Loucy (cell line): Measurements from ENCODE around the gene PPM1N.

ENCODE experiments used
- H2AFZ ChIP-seq: fragments of 200-600 bp; sonication (generic); 2 replicates; pipeline ENCODE4 v1.6.0; 2016; ENCODE audit warnings: antibody characterized with exemption, mild to moderate bottlenecking, low read length, moderate library complexity
- H3F3A ChIP-seq: fragments of 200-600 bp; 2 replicates; pipeline ENCODE4 v1.6.0; 2016; ENCODE audit warnings: antibody characterized with exemption, low read depth, mild to moderate bottlenecking
- H3K27me3 ChIP-seq: fragments of 200-600 bp; sonication (generic); 2 replicates; pipeline ENCODE4 v1.6.1; 2014; ENCODE audit warnings: low read length, mild to moderate bottlenecking; ENCODE audit not compliant: insufficient read depth, poor library complexity, severe bottlenecking
- H3K36me3 ChIP-seq: fragments of 200-600 bp; sonication (generic); 2 replicates; pipeline ENCODE4 v1.6.1; 2016; ENCODE audit warnings: low read length; ENCODE audit not compliant: insufficient read depth
- H3K4me1 ChIP-seq: fragments of 200-600 bp; sonication (generic); 2 replicates; pipeline ENCODE4 v1.5.1; 2014; ENCODE audit warnings: low read length, mild to moderate bottlenecking; ENCODE audit not compliant: insufficient read depth, poor library complexity, severe bottlenecking
- H3K4me2 ChIP-seq: fragments of 200-600 bp; sonication (generic); 2 replicates; pipeline ENCODE4 v1.6.0; 2014; ENCODE audit warnings: antibody characterized with exemption, low read length, low read depth, mild to moderate bottlenecking; ENCODE audit not compliant: poor library complexity, severe bottlenecking
- H3K4me3 ChIP-seq: fragments of 200-600 bp; sonication (generic); 2 replicates; pipeline ENCODE4 v1.5.1; 2014; ENCODE audit warnings: low read length, mild to moderate bottlenecking, mixed read lengths; ENCODE audit not compliant: poor library complexity, severe bottlenecking
- H3K79me2 ChIP-seq: fragments of 200-600 bp; sonication (generic); 2 replicates; pipeline ENCODE4 v1.6.1; 2014; ENCODE audit warnings: low read length; ENCODE audit not compliant: insufficient read depth
- H3K9ac ChIP-seq: fragments of 200-600 bp; sonication (generic); 2 replicates; pipeline ENCODE4 v1.6.0; 2014; ENCODE audit warnings: mild to moderate bottlenecking, low read depth, low read length, moderate library complexity; ENCODE audit not compliant: poor library complexity, severe bottlenecking
- H3K9me2 ChIP-seq: fragments of 200-600 bp; sonication (generic); replicated peaks from 2 replicates; pipeline ENCODE4 v1.6.1; 2016; ENCODE audit warnings: low read depth, low read length, mixed read lengths
- H3K9me3 ChIP-seq: fragments of 200-600 bp; sonication (generic); 2 replicates; pipeline ENCODE4 v1.6.1; 2014; ENCODE audit warnings: mild to moderate bottlenecking, antibody characterized with exemption, low read length, low read depth; ENCODE audit not compliant: insufficient read depth
- H4K20me1 ChIP-seq: fragments of 200-600 bp; sonication (generic); 2 replicates; pipeline ENCODE4 v1.6.0; 2014; ENCODE audit warnings: antibody characterized with exemption, low read length, mild to moderate bottlenecking; ENCODE audit not compliant: insufficient read depth, poor library complexity, severe bottlenecking
- EZH2phosphoT487 ChIP-seq: fragments of 200-600 bp; IDR thresholded peaks from 2 replicates; pipeline ENCODE4 v1.6.1; 2018; ENCODE audit warnings: antibody characterized with exemption, mild to moderate bottlenecking, moderate library complexity, borderline replicate concordance
- TF ChIP-seq, protein P1 (sequence below): fragments of 200-600 bp; sonication (generic); conservative IDR thresholded peaks from 2 replicates; pipeline ENCODE4 v1.5.1; 2014; ENCODE audit warnings: mild to moderate bottlenecking, antibody characterized with exemption, low read length

The PPM1N gene

DNA sequence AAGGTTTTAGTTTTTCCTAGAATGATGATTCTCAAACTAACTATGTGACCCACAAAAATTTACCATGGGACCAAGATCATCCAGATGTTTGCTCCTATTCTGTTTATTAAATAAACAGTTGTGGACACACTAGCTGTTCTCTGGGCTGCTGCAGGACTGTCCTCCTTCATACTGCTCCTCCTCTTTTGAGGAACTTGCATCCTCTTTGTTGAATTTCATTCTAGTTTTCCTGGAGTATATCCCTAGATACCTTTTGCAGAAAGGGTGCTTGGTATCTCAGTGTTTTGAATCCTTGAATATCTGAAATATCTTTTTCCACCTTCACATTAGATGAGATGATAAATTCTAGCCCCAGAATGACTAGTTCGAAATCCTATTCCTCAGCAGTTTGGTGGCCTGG is 33.1 kb downstream of the PPM1N start:
- Histone ChIP-seq H3K79me2 (no peaks in the 10 kb centered on the region), H3K4me1 (no peaks in the 10 kb centered on the region), H3K27me3 (no peaks in the 10 kb centered on the region), H3K4me2 (no peak overlapping the region), H3K9me3 (0 out of 2 replicates have a peak, but pooled peaks cover 3% of the 10 kb centered on the region), H3K9ac (no peak overlapping the region), H3K9me2 (no peaks in the 10 kb centered on the region), H3K4me3 (no peak overlapping the region), H4K20me1 (no peaks in the 10 kb centered on the region), H2AFZ (no peak overlapping the region), H3F3A (no peaks in the 10 kb centered on the region), H3K36me3 (peaks cover 14% of the 10 kb centered on the region; the same call in 1 of the 2 replicates)
- TF ChIP-seq, protein P1, sequence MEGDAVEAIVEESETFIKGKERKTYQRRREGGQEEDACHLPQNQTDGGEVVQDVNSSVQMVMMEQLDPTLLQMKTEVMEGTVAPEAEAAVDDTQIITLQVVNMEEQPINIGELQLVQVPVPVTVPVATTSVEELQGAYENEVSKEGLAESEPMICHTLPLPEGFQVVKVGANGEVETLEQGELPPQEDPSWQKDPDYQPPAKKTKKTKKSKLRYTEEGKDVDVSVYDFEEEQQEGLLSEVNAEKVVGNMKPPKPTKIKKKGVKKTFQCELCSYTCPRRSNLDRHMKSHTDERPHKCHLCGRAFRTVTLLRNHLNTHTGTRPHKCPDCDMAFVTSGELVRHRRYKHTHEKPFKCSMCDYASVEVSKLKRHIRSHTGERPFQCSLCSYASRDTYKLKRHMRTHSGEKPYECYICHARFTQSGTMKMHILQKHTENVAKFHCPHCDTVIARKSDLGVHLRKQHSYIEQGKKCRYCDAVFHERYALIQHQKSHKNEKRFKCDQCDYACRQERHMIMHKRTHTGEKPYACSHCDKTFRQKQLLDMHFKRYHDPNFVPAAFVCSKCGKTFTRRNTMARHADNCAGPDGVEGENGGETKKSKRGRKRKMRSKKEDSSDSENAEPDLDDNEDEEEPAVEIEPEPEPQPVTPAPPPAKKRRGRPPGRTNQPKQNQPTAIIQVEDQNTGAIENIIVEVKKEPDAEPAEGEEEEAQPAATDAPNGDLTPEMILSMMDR, result no peak
- no peak for TF ChIP-seq EZH2phosphoT487

DNA sequence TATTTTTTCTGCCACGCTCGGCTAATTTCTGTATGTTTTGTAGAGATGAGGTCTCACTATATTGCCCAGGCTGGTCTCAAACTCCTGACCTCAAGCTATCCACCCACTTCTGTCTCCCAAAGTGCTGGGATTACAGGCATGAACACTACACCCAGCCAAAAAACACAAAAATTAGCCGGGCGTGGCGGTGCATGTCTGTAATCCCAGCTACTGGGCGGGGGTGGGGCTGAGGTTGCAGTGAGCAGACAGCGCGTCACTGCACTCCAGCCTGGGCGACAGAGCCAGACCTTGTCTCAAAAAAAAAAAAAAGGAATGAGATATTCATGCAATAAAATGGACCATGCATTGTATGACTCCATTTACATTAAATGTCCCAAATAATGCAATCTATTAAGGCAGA is 41.2 kb downstream of the PPM1N start:
- Histone ChIP-seq H3K36me3 (no peaks in the 10 kb centered on the region), H3K4me1 (peaks cover 6% of the 10 kb centered on the region), H3K79me2 (no peaks in the 10 kb centered on the region), H3K27me3 (peaks cover 33% of the 10 kb centered on the region), H3K9ac (no peak overlapping the region), H3K9me3 (no peaks in the 10 kb centered on the region), H3K4me3 (no peak overlapping the region), H3K9me2 (no peaks in the 10 kb centered on the region), H3K4me2 (no peak overlapping the region), H4K20me1 (peaks cover 2% of the 10 kb centered on the region), H3F3A (no peaks in the 10 kb centered on the region), H2AFZ (no peak overlapping the region)
- TF ChIP-seq EZH2phosphoT487, result no peak
- TF ChIP-seq, protein P1, result no peak

DNA sequence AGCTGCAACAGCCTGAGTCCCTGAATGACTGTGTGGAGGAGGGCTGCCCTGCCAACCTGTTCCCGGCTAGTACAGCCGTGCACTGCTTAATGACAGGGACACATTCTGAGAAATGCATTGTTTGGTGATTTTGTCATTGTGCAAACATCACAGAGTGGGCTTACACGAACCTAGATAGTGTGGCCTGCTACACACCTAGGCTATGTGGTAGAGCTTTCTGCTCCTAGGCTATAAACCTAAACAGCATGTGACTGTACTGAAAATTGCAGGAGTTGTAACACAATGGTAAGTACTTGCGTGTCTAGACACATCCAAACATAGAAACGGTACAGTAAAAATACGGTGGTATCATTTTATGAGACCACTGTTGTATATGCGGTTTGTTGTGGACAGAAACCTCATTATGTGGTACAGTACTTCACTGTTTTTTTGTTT is 44.0 kb downstream of the PPM1N start:
- Histone ChIP-seq H4K20me1 (peaks cover 2% of the 10 kb centered on the region), H3K9ac (no peak overlapping the region), H3K4me2 (no peak overlapping the region), H3K27me3 (peaks cover 36% of the 10 kb centered on the region), H3K9me2 (no peaks in the 10 kb centered on the region), H3K4me3 (no peak overlapping the region), H3K36me3 (no peaks in the 10 kb centered on the region), H3K79me2 (no peaks in the 10 kb centered on the region), H2AFZ (no peak overlapping the region), H3K9me3 (no peaks in the 10 kb centered on the region), H3K4me1 (peaks cover 6% of the 10 kb centered on the region), H3F3A (no peaks in the 10 kb centered on the region)
- TF ChIP-seq, protein P1, result no peak
- TF ChIP-seq EZH2phosphoT487, result no peak
